GM18868 (cell line): ENCODE data around the gene ROR2.
A peak's percentile ranks its signal among the peaks of the same experiment; 100 is the strongest.
"Not testable (repeated sequence)": the region's sequence is repeated elsewhere in the genome, so short reads cannot be mapped to it uniquely, and the experiment has no call there.

ENCODE experiments used
- ATAC-seq: cut with Tn5 transposase; IDR thresholded peaks from one replicate; pipeline ENCODE4 v1.9.1; 2021; ENCODE audit warnings: mild to moderate bottlenecking, moderate library complexity; ENCODE audit not compliant: unreplicated experiment

The ROR2 gene

GRCh38 chr9:91658513-91659105 lies 291.4 kb downstream of the ROR2 start:
- ATAC-seq, result no peak

- ATAC-seq, result no peak
Observed at GRCh38 chr9:91657501-91657900, 292.5 kb downstream of the ROR2 start.

- no peak for ATAC-seq
Observed at GRCh38 chr9:91655658-91656057, 294.4 kb downstream of the ROR2 start.

GRCh38 chr9:91655215-91655614 lies 294.8 kb downstream of the ROR2 start:
- no peak for ATAC-seq

GRCh38 chr9:91654527-91654926 lies 295.5 kb downstream of the ROR2 start:
- ATAC-seq, result no peak

- peak; percentile 24 for ATAC-seq
Observed at GRCh38 chr9:91647371-91647770, 302.7 kb downstream of the ROR2 start.

- no peak for ATAC-seq
Observed at GRCh38 chr9:91646702-91647101, 303.3 kb downstream of the ROR2 start.

- no peak for ATAC-seq
Observed at GRCh38 chr9:91644433-91644832, 305.6 kb downstream of the ROR2 start.

GRCh38 chr9:91643481-91644077 lies 306.4 kb downstream of the ROR2 start:
- ATAC-seq, result no peak

GRCh38 chr9:91642771-91643170 lies 307.3 kb downstream of the ROR2 start:
- ATAC-seq, result no peak

- ATAC-seq, result no peak
Observed at GRCh38 chr9:91640428-91640827, 309.6 kb downstream of the ROR2 start.

GRCh38 chr9:91639054-91639453 lies 311.0 kb downstream of the ROR2 start:
- no peak for ATAC-seq

- ATAC-seq, result not testable (repeated sequence)
Observed at GRCh38 chr9:91634832-91635231, 315.2 kb downstream of the ROR2 start.

- ATAC-seq, result no peak
Observed at GRCh38 chr9:91629718-91630117, 320.3 kb downstream of the ROR2 start.

GRCh38 chr9:91628892-91629291 lies 321.1 kb downstream of the ROR2 start:
- ATAC-seq, result no peak

- no peak for ATAC-seq
Observed at GRCh38 chr9:91625331-91625730, 324.7 kb downstream of the ROR2 start.

GRCh38 chr9:91623004-91623403 lies 327.0 kb downstream of the ROR2 start:
- ATAC-seq, result no peak

- ATAC-seq, result not testable (repeated sequence)
Observed at GRCh38 chr9:91622121-91622520, 327.9 kb downstream of the ROR2 start.

- ATAC-seq, result not testable (repeated sequence)
Observed at GRCh38 chr9:91614044-91614443, 336.0 kb downstream of the ROR2 start.

GRCh38 chr9:91611582-91611981 lies 338.4 kb downstream of the ROR2 start:
- no peak for ATAC-seq

- ATAC-seq, result no peak
Observed at GRCh38 chr9:91606255-91606995, 343.6 kb downstream of the ROR2 start.

GRCh38 chr9:91604451-91605179 lies 345.4 kb downstream of the ROR2 start:
- no peak for ATAC-seq
